GM19467 (cell line): ENCODE results near the gene OR51B4.
A peak's percentile ranks its signal among the peaks of the same experiment; 100 is the strongest.
"Not testable (repeated sequence)": the region's sequence is repeated elsewhere in the genome, so short reads cannot be mapped to it uniquely, and the experiment has no call there.

Experiments
- ATAC-seq: cut with Tn5 transposase; IDR thresholded peaks from one replicate; pipeline ENCODE4 v1.9.1; 2021; ENCODE audit warnings: mild to moderate bottlenecking, moderate library complexity; ENCODE audit not compliant: unreplicated experiment

OR51B4 gene

GRCh38 chr11:5301846-5302245 lies at the start of gene OR51B4:
Gene OR51B4 (minus strand): TSS chr11:5301946. CDS start chr11:5301946, 0 bp downstream.
- no peak for ATAC-seq

- ATAC-seq = no peak
Observed at GRCh38 chr11:5351208-5351607, 49.5 kb upstream of the OR51B4 start, which contains the start of gene OR51B6. Gene OR51B6 (plus strand): TSS chr11:5351508. CDS start chr11:5351508, 0 bp downstream.

- no peak for ATAC-seq
Observed at GRCh38 chr11:5349550-5349949, 47.8 kb upstream of the OR51B4 start.

- ATAC-seq = no peak
Observed at GRCh38 chr11:5348551-5349194, 46.9 kb upstream of the OR51B4 start.

GRCh38 chr11:5345831-5346230 lies 44.1 kb upstream of the OR51B4 start:
- ATAC-seq = no peak

GRCh38 chr11:5343474-5344335 lies 42.0 kb upstream of the OR51B4 start, which contains the start of gene OR51B5:
Gene OR51B5 (minus strand): TSS chr11:5343524. CDS start chr11:5343524, 0 bp downstream.
- no peak for ATAC-seq

GRCh38 chr11:5339771-5340322 lies 38.1 kb upstream of the OR51B4 start:
- ATAC-seq = peak; percentile 70

- not testable (repeated sequence) for ATAC-seq
Observed at GRCh38 chr11:5337253-5337652, 35.5 kb upstream of the OR51B4 start.

GRCh38 chr11:5336331-5336730 lies 34.6 kb upstream of the OR51B4 start:
- ATAC-seq = no peak

- no peak for ATAC-seq
Observed at GRCh38 chr11:5335170-5335569, 33.4 kb upstream of the OR51B4 start.

GRCh38 chr11:5324197-5324596 lies 22.5 kb upstream of the OR51B4 start, which contains the start of gene OR51B2:
Gene OR51B2 (minus strand): TSS chr11:5324297. CDS start chr11:5324297, 0 bp downstream.
- ATAC-seq = no peak

GRCh38 chr11:5317292-5317691 lies 15.5 kb upstream of the OR51B4 start:
- no peak for ATAC-seq

- ATAC-seq = not testable (repeated sequence)
Observed at GRCh38 chr11:5313326-5314023, 11.7 kb upstream of the OR51B4 start.

- ATAC-seq = no peak
Observed at GRCh38 chr11:5310423-5310822, 8.7 kb upstream of the OR51B4 start.

GRCh38 chr11:5307256-5308019 lies 5.7 kb upstream of the OR51B4 start:
- ATAC-seq = no peak

- no peak for ATAC-seq
Observed at GRCh38 chr11:5304046-5304445, 2.3 kb upstream of the OR51B4 start.

- ATAC-seq = no peak
Observed at GRCh38 chr11:5303626-5304025, 1.9 kb upstream of the OR51B4 start.

GRCh38 chr11:5300251-5300650 lies 1.5 kb downstream of the OR51B4 start:
- no peak for ATAC-seq

GRCh38 chr11:5298451-5298850 lies 3.3 kb downstream of the OR51B4 start:
- ATAC-seq = no peak

- no peak for ATAC-seq
Observed at GRCh38 chr11:5297721-5298323, 3.9 kb downstream of the OR51B4 start.
